ENCODE measurements around the gene SLC12A7. TPM values are rescaled to one million over a fixed set of nuclear protein-coding genes. Genes with fewer than 3 reads are reported as not detected.
"Not testable (repeated sequence)": the region's sequence is repeated elsewhere in the genome, so short reads cannot be mapped to it uniquely, and the experiment has no call there.

Gene SLC12A7
- total RNA-seq, 2 experiments from 2014 or later, result 12.6 to 13.6 TPM

- Mint-ChIP-seq H3K27ac (no peak overlapping the region), H3K4me3 (no peak overlapping the region), H3K27me3 (ENCODE audit: low read depth) (no peaks in the 10 kb centered on the region), H3K4me1 (ENCODE audit: low read depth) (no peaks in the 10 kb centered on the region), H3K36me3 (ENCODE audit: low read depth) (no peaks in the 10 kb centered on the region), H3K9me3 (no peaks in the 10 kb centered on the region)
- CTCF ChIA-PET, result no interaction called here
- no peak for DNase-seq
- intact Hi-C loops (cut with micrococcal nuclease), result no loop called here
These were observed 48.9 kb downstream of the SLC12A7 start for GRCh38 chr5:1062761-1063568.

DNA sequence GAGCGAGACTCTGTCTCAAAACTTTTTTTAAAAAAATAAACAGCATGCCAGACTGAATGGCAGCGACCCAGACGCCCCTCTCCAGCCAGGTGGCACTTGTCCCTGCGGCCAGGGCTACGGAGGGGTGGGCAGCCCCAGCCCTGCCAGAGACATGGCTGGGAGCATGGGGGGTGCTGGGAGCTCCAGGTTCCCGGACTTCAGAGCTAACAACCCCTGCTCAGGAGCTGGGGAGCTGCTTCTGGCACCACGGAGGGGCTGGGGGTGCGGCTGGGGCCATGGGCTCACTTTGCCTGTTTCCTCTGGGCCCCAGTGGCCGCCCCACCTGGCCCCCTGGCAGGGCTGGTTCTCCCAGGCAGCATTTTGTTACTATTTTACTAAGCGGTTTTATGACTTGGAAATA, 49.9 kb downstream of the SLC12A7 start:
- intact Hi-C loops (cut with micrococcal nuclease), result no loop called here
- DNase-seq, result no peak
- no peaks in the 10 kb centered on the region for H3K27me3 Mint-ChIP-seq (ENCODE audit: low read depth)
- H3K9me3 Mint-ChIP-seq, result no peaks in the 10 kb centered on the region
- no peaks in the 10 kb centered on the region for H3K4me1 Mint-ChIP-seq (ENCODE audit: low read depth)
- no peak overlapping the region for H3K4me3 Mint-ChIP-seq
- no peak overlapping the region for H3K27ac Mint-ChIP-seq
- CTCF ChIA-PET, result no interaction called here
- no peaks in the 10 kb centered on the region for H3K36me3 Mint-ChIP-seq (ENCODE audit: low read depth)

DNA sequence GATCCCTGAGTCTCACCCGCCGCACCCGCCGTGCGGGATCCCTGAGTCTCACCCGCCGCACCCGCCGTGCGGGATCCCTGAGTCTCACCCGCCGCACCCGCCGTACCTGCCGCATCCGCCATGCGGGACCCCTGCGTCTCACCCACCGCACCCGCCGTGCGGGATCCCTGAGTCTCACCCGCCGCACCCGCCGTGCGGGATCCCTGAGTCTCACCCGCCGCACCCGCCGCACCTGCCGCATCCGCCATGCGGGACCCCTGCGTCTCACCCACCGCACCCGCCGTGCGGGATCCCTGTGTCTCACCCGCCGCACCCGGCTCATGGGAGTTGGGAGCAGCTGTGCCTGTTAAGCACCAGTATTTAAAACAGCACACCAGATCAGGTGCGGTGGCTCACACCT, 50.6 kb downstream of the SLC12A7 start:
- H3K4me1 Mint-ChIP-seq (ENCODE audit: low read depth); H3K27ac Mint-ChIP-seq; intact Hi-C loops (cut with micrococcal nuclease); CTCF ChIA-PET; H3K36me3 Mint-ChIP-seq (ENCODE audit: low read depth); H3K9me3 Mint-ChIP-seq; H3K27me3 Mint-ChIP-seq (ENCODE audit: low read depth); H3K4me3 Mint-ChIP-seq; DNase-seq: not testable (repeated sequence)

DNA sequence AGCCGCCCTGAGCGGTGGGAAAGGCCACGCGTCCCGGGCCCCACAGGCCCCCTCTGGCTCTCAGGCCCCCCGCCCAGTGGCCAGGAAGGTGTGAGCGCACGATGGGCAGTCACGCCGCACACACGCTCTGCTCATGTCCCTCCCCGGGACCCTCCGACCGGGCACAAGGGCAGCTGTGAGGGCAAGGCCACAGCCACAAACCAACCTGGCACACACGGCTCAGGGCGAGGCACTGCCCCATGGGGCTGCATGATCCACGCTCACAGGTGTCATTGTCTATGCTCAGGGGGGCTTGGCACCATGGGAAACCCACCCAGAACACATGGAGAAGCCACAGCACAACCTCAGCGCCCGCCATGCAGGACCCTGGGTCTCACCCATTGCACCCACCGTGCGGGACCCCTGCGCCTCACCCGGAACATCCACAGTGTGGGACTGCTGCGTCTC, 51.3 kb downstream of the SLC12A7 start:
- Mint-ChIP-seq H3K4me3 (no peak overlapping the region), H3K36me3 (ENCODE audit: low read depth) (no peaks in the 10 kb centered on the region), H3K27ac (no peak overlapping the region), H3K4me1 (ENCODE audit: low read depth) (no peaks in the 10 kb centered on the region), H3K9me3 (no peaks in the 10 kb centered on the region), H3K27me3 (ENCODE audit: low read depth) (no peaks in the 10 kb centered on the region)
- intact Hi-C loops (cut with micrococcal nuclease), result no loop called here
- DNase-seq, result no peak
- CTCF ChIA-PET, result no interaction called here

DNA sequence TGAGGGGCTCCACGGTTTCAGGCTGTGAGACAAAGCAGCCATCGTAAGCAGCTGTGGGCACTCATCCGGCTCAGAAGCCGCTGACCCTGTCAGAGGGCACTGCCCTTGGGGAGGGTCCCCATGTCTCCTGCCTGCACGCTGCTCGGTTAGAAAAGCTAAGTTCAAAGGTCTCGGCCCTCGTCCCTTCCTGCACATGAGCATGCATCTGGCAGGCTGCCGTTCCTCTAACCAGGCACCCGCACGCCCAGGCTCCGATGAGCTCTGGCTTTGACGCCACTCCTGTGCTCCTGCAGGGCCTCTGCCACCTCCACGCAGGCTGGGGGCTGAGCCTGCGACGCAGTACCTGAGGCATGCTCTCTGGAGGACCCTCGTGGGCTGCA, 52.0 kb downstream of the SLC12A7 start:
- CTCF ChIA-PET, result interaction anchor here (0.6 kb wide), 1 partner anchor 171 kb away, joined by 3 read pairs; no protein-coding TSS in a partner anchor
- Mint-ChIP-seq H3K27me3 (ENCODE audit: low read depth) (no peaks in the 10 kb centered on the region), H3K36me3 (ENCODE audit: low read depth) (no peaks in the 10 kb centered on the region), H3K27ac (no peak overlapping the region), H3K9me3 (no peaks in the 10 kb centered on the region), H3K4me1 (ENCODE audit: low read depth) (no peaks in the 10 kb centered on the region), H3K4me3 (no peak overlapping the region)
- intact Hi-C loops (cut with micrococcal nuclease), result no loop called here
- no peak for DNase-seq

DNA sequence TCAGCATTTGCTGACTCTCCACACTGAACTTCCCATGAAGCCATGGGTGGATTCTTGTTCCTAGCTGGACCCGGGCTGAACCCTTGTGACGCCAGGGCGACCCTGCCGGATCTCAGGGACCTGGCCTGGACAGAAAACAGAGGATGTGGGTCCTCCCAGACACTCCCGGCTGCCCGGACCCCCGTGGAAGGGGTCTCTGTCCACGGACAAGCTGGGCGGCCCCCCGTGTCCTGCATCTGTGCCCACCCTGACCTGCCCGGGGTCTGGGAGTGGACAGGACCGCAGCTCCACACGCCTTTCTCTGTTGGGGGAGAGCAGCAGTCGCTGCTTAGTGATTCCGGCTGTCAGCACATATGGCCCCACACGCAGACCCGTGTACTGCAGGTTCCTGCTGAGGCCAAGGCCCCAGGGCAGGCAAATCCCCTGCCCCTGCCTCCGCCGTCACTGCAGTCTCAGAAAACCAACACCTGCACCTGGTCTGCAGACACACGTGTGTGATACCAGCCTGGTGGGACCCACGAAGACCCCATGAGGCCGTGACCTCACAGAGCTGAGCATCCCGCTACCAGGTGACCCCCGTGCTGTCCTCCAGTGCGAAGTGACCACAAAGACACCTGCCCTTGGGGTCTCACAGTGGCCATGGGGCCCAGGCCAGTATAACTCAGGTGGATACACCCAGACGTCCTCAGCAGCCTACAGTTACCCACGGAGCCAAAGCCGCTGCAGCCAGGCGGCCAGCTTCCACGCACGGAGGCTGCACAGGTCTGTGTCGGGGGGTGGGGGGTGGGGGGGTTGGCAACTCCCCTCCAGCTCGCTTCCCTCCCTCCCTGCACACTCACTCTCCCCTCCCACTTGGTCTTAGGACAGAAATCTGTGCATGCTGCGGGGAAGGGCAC, 52.6 kb downstream of the SLC12A7 start:
- Mint-ChIP-seq H3K27ac (no peak overlapping the region), H3K4me1 (ENCODE audit: low read depth) (no peaks in the 10 kb centered on the region), H3K27me3 (ENCODE audit: low read depth) (no peaks in the 10 kb centered on the region), H3K9me3 (no peaks in the 10 kb centered on the region), H3K36me3 (ENCODE audit: low read depth) (no peaks in the 10 kb centered on the region), H3K4me3 (no peak overlapping the region)
- CTCF ChIA-PET, result interaction anchor here (0.6 kb wide), 1 partner anchor 171 kb away, joined by 3 read pairs; no protein-coding TSS in a partner anchor
- DNase-seq, result no peak
- intact Hi-C loops (cut with micrococcal nuclease), result no loop called here

- no peak for DNase-seq
- H3K4me1 Mint-ChIP-seq (ENCODE audit: low read depth), result no peaks in the 10 kb centered on the region
- H3K27ac Mint-ChIP-seq, result no peak overlapping the region
- H3K4me3 Mint-ChIP-seq, result no peak overlapping the region
- H3K27me3 Mint-ChIP-seq (ENCODE audit: low read depth), result no peaks in the 10 kb centered on the region
- intact Hi-C loops (cut with micrococcal nuclease), result no loop called here
- no peaks in the 10 kb centered on the region for H3K36me3 Mint-ChIP-seq (ENCODE audit: low read depth)
- H3K9me3 Mint-ChIP-seq, result no peaks in the 10 kb centered on the region
- CTCF ChIA-PET, result no interaction called here
These were observed 53.5 kb downstream of the SLC12A7 start for GRCh38 chr5:1058083-1058945.

DNA sequence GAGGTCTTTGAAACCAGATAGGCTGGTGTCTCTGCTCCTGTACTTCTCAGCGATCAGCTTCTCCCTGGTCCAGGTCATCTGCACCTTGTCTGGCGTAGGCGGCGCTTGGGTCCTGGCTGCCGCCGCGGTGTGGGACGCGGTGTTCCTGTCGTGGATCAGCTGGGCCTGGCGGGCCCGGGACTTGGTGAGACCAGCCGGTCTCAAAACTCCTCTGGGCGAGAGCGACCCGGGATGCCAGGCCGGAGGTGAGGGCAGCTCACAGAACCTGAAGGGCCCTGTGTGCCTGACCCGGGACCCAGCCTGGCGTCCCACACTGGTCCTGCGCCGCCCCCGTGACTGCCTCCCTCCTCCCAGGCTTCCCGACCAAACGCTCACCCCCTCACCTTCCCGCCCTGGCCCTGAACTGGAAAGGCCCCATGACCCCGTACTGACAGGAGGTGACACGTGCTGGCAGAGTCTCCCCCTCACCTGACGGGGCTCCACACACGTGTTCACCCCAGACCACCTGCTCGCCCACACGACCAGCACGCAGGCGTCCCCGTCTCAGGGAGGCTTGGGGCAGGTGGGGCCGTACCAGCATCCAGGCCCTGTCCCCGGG, 54.3 kb downstream of the SLC12A7 start:
- no peaks in the 10 kb centered on the region for H3K27me3 Mint-ChIP-seq (ENCODE audit: low read depth)
- H3K27ac Mint-ChIP-seq, result no peak overlapping the region
- CTCF ChIA-PET, result no interaction called here
- H3K36me3 Mint-ChIP-seq (ENCODE audit: low read depth), result no peaks in the 10 kb centered on the region
- intact Hi-C loops (cut with micrococcal nuclease), result no loop called here
- H3K4me1 Mint-ChIP-seq (ENCODE audit: low read depth), result no peaks in the 10 kb centered on the region
- no peaks in the 10 kb centered on the region for H3K9me3 Mint-ChIP-seq
- no peak overlapping the region for H3K4me3 Mint-ChIP-seq
- DNase-seq, result no peak

DNA sequence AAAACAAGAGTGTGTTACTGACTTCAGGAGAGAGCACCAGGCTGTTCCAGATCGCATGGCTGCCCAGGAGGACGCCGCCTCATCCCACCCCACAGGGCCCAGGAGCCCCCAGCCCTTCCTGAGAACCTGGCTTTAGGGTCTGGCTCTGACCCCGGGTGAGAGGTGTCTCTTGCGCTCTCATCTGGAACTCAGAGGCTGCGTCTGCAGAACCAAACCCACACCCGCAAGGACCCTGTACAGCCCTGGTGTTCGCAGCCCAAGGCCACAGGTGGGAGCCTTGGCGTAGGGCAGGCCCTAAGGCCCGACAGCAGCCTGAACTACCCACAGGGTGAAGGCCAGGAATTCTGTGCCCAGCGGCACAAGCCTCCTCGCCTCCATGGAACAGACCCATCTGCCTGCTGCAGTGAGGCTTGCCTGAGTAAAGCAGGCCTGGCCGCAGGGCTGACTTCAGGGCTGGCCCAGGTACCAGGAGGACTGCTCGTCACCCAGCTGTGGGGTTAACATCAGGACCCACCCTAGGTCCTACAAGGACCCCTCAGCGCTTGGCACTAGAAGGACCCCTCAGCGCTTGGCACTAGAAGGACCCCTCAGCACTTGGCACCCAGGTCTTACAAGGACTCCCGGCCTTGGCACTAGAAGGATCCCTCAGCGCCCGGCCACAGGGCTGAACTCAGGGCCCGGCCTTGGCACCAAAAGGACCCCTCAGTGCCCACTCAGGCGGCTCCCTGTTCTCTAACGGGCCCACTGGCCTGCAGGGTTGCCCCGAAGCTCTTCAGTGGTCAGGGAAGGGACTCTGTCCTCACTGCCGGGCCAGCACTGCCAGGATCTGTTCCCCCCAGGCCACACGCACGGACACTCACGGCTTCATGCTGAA, 55.0 kb downstream of the SLC12A7 start:
- Mint-ChIP-seq H3K9me3 (no peaks in the 10 kb centered on the region), H3K36me3 (ENCODE audit: low read depth) (peaks cover 2% of the 10 kb centered on the region), H3K4me3 (no peak overlapping the region), H3K27me3 (ENCODE audit: low read depth) (no peaks in the 10 kb centered on the region), H3K27ac (no peak overlapping the region), H3K4me1 (ENCODE audit: low read depth) (no peaks in the 10 kb centered on the region)
- intact Hi-C loops (cut with micrococcal nuclease), result no loop called here
- CTCF ChIA-PET, result no interaction called here
- DNase-seq, result no peak

DNA sequence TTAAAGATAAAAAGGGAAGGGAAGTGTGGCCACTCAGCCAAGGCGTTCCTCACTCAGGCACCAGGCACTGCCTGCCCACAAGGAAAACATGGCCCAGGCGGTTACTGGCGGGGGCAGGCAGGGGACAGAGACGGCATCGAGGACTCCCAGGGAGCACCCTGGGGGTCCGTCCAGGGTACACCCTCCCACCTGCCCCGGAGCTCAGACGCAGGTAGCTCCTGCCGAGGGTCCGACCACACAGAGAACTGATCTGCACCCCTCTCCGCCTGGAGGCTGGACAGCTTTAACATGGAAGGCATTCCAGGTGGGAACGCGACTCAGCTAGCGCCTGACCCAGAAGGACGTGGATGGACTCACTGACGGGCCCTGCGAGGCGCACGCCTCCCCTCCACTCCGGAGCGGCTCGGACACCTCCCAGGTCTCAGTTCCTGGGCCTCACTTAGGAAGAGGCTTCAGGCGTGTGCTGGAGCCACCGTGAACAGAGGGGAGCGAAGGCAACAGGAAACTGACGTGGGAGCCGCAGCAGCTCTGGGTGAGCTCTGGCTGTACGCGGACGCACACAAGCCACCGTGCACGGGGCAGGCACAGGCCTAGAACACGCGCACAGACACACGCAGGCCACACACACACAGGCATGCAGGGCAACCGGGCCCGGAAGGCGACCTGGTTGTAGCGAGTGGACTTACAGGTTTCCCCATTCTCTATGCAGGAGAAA, 55.8 kb downstream of the SLC12A7 start:
- H3K9me3 Mint-ChIP-seq, result no peaks in the 10 kb centered on the region
- CTCF ChIA-PET, result no interaction called here
- no peak overlapping the region for H3K27ac Mint-ChIP-seq

More for the DNA sequence above, 55.8 kb downstream of the SLC12A7 start:
- no peak overlapping the region for H3K4me3 Mint-ChIP-seq
- no peak for DNase-seq
- no peaks in the 10 kb centered on the region for H3K4me1 Mint-ChIP-seq (ENCODE audit: low read depth)
- H3K36me3 Mint-ChIP-seq (ENCODE audit: low read depth), result peaks cover 2% of the 10 kb centered on the region
- no peaks in the 10 kb centered on the region for H3K27me3 Mint-ChIP-seq (ENCODE audit: low read depth)
- intact Hi-C loops (cut with micrococcal nuclease), result no loop called here
